Measurements from ENCODE around the gene KLHL8. TPM values are rescaled to one million over a fixed set of nuclear protein-coding genes. Genes with fewer than 3 reads are reported as not detected.
A peak's percentile ranks its signal among the peaks of the same experiment; 100 is the strongest.

The KLHL8 gene
- total RNA-seq (1 to 10 TPM; 6.8 to 7.9 TPM), total RNA-seq (15.5 to 22.1 reads per million in 2 donors)

- H3K9me3 ChIP-seq (ENCODE audit: control insufficient read depth, low read length, poor library complexity, severe bottlenecking): no peaks in the 10 kb centered on the region
- DNase-seq (peak; percentile 81 to 85 (median 84)), ATAC-seq (peak; percentile 89)
- Mint-ChIP-seq H3K4me3 (peak within 1 kb of the TSS; percentile 92), H3K27ac (peak within 1 kb of the TSS; percentile 69), H3K4me1 (peaks cover 15% of the 10 kb centered on the region), H3K27me3 (no peaks in the 10 kb centered on the region), H3K36me3 (ENCODE audit: low read depth) (no peaks in the 10 kb centered on the region)
Measured at GRCh38 chr4:87220094-87220822, at the start of gene KLHL8. Gene KLHL8, minus strand, starts transcription at chr4:87220618. Its CDS starts 25,079 bp downstream, at chr4:87195539.

- H3K27me3 Mint-ChIP-seq: peaks cover 47% of the 10 kb centered on the region
- DNase-seq (no peak), ATAC-seq (no peak)
- H3K4me3 Mint-ChIP-seq: no peak overlapping the region
- peaks cover 3% of the 10 kb centered on the region for H3K36me3 Mint-ChIP-seq (ENCODE audit: low read depth)
- H3K27ac Mint-ChIP-seq: no peak overlapping the region
- no peaks in the 10 kb centered on the region for H3K9me3 ChIP-seq (ENCODE audit: control insufficient read depth, low read length, poor library complexity, severe bottlenecking)
- no peaks in the 10 kb centered on the region for H3K4me1 Mint-ChIP-seq
Measured at GRCh38 chr4:87270144-87270543, 49.7 kb upstream of the KLHL8 start.

- no peaks in the 10 kb centered on the region for H3K36me3 Mint-ChIP-seq (ENCODE audit: low read depth)
- no peaks in the 10 kb centered on the region for H3K4me1 Mint-ChIP-seq
- ATAC-seq (no peak), DNase-seq (no peak)
- H3K9me3 ChIP-seq (ENCODE audit: control insufficient read depth, low read length, poor library complexity, severe bottlenecking): no peaks in the 10 kb centered on the region
- H3K4me3 Mint-ChIP-seq: no peak overlapping the region
- peaks cover 41% of the 10 kb centered on the region for H3K27me3 Mint-ChIP-seq
- no peak overlapping the region for H3K27ac Mint-ChIP-seq
Measured at GRCh38 chr4:87268411-87268810, 48.0 kb upstream of the KLHL8 start.

GRCh38 chr4:87266986-87267385, 46.6 kb upstream of the KLHL8 start:
- H3K27ac Mint-ChIP-seq: peak overlapping the region; percentile 69
- H3K9me3 ChIP-seq (ENCODE audit: control insufficient read depth, low read length, poor library complexity, severe bottlenecking): no peaks in the 10 kb centered on the region
- DNase-seq (no peak), ATAC-seq (no peak)
- no peak overlapping the region for H3K4me3 Mint-ChIP-seq
- H3K4me1 Mint-ChIP-seq: no peaks in the 10 kb centered on the region
- no peaks in the 10 kb centered on the region for H3K36me3 Mint-ChIP-seq (ENCODE audit: low read depth)
- H3K27me3 Mint-ChIP-seq: peaks cover 26% of the 10 kb centered on the region

GRCh38 chr4:87262886-87263285, 42.5 kb upstream of the KLHL8 start:
- DNase-seq: no peak
- ATAC-seq: no peak
- Mint-ChIP-seq H3K27me3 (peaks cover 16% of the 10 kb centered on the region), H3K27ac (no peak overlapping the region), H3K4me1 (no peaks in the 10 kb centered on the region), H3K4me3 (no peak overlapping the region), H3K36me3 (ENCODE audit: low read depth) (no peaks in the 10 kb centered on the region)
- H3K9me3 ChIP-seq (ENCODE audit: control insufficient read depth, low read length, poor library complexity, severe bottlenecking): no peaks in the 10 kb centered on the region

- Mint-ChIP-seq H3K27ac (no peak overlapping the region), H3K4me3 (no peak overlapping the region), H3K4me1 (no peaks in the 10 kb centered on the region), H3K36me3 (ENCODE audit: low read depth) (no peaks in the 10 kb centered on the region), H3K27me3 (peaks cover 13% of the 10 kb centered on the region)
- DNase-seq (no peak), ATAC-seq (no peak)
- no peaks in the 10 kb centered on the region for H3K9me3 ChIP-seq (ENCODE audit: control insufficient read depth, low read length, poor library complexity, severe bottlenecking)
Measured at GRCh38 chr4:87260477-87260876, 40.1 kb upstream of the KLHL8 start.

- H3K9me3 ChIP-seq (ENCODE audit: control insufficient read depth, low read length, poor library complexity, severe bottlenecking): no peaks in the 10 kb centered on the region
- Mint-ChIP-seq H3K36me3 (ENCODE audit: low read depth) (no peaks in the 10 kb centered on the region), H3K4me1 (no peaks in the 10 kb centered on the region), H3K27ac (no peak overlapping the region), H3K27me3 (peaks cover 6% of the 10 kb centered on the region), H3K4me3 (no peak overlapping the region)
- no peak for ATAC-seq
- DNase-seq: no peak
Measured at GRCh38 chr4:87258677-87259076, 38.3 kb upstream of the KLHL8 start.

GRCh38 chr4:87257523-87257922, 37.1 kb upstream of the KLHL8 start:
- Mint-ChIP-seq H3K27ac (no peak overlapping the region), H3K4me3 (no peak overlapping the region), H3K36me3 (ENCODE audit: low read depth) (no peaks in the 10 kb centered on the region), H3K4me1 (no peaks in the 10 kb centered on the region), H3K27me3 (peaks cover 6% of the 10 kb centered on the region)
- DNase-seq (no peak), ATAC-seq (no peak)
- H3K9me3 ChIP-seq (ENCODE audit: control insufficient read depth, low read length, poor library complexity, severe bottlenecking): no peaks in the 10 kb centered on the region

- Mint-ChIP-seq H3K4me3 (no peak overlapping the region), H3K4me1 (no peaks in the 10 kb centered on the region), H3K27me3 (peaks cover 6% of the 10 kb centered on the region), H3K27ac (no peak overlapping the region), H3K36me3 (ENCODE audit: low read depth) (no peaks in the 10 kb centered on the region)
- DNase-seq: no peak
- no peak for ATAC-seq
- H3K9me3 ChIP-seq (ENCODE audit: control insufficient read depth, low read length, poor library complexity, severe bottlenecking): no peaks in the 10 kb centered on the region
Measured at GRCh38 chr4:87255755-87256154, 35.3 kb upstream of the KLHL8 start.

GRCh38 chr4:87251106-87251505, 30.7 kb upstream of the KLHL8 start:
- Mint-ChIP-seq H3K4me3 (no peak overlapping the region), H3K4me1 (no peaks in the 10 kb centered on the region), H3K36me3 (ENCODE audit: low read depth) (no peaks in the 10 kb centered on the region), H3K27ac (no peak overlapping the region), H3K27me3 (no peaks in the 10 kb centered on the region)
- ATAC-seq (no peak), DNase-seq (no peak)
- no peaks in the 10 kb centered on the region for H3K9me3 ChIP-seq (ENCODE audit: control insufficient read depth, low read length, poor library complexity, severe bottlenecking)

GRCh38 chr4:87250294-87250693, 29.9 kb upstream of the KLHL8 start:
- no peaks in the 10 kb centered on the region for H3K36me3 Mint-ChIP-seq (ENCODE audit: low read depth)
- DNase-seq: no peak
- H3K27ac Mint-ChIP-seq: no peak overlapping the region
- H3K4me3 Mint-ChIP-seq: no peak overlapping the region
- ATAC-seq: no peak
- H3K27me3 Mint-ChIP-seq: no peaks in the 10 kb centered on the region
- no peaks in the 10 kb centered on the region for H3K4me1 Mint-ChIP-seq
- no peaks in the 10 kb centered on the region for H3K9me3 ChIP-seq (ENCODE audit: control insufficient read depth, low read length, poor library complexity, severe bottlenecking)

- no peaks in the 10 kb centered on the region for H3K36me3 Mint-ChIP-seq (ENCODE audit: low read depth)
- H3K27me3 Mint-ChIP-seq: no peaks in the 10 kb centered on the region
Measured at GRCh38 chr4:87249332-87250019, 29.1 kb upstream of the KLHL8 start.

GRCh38 chr4:87243426-87244053, 23.1 kb upstream of the KLHL8 start:
- Mint-ChIP-seq H3K27ac (no peak overlapping the region), H3K4me3 (no peak overlapping the region), H3K27me3 (peaks cover 15% of the 10 kb centered on the region), H3K36me3 (ENCODE audit: low read depth) (peaks cover 2% of the 10 kb centered on the region), H3K4me1 (peaks cover 2% of the 10 kb centered on the region)
- peaks cover 4% of the 10 kb centered on the region for H3K9me3 ChIP-seq (ENCODE audit: control insufficient read depth, low read length, poor library complexity, severe bottlenecking)
- ATAC-seq: no peak
- DNase-seq: no peak

More at GRCh38 chr4:87249332-87250019, 29.1 kb upstream of the KLHL8 start:
- Mint-ChIP-seq H3K4me3 (no peak overlapping the region), H3K4me1 (no peaks in the 10 kb centered on the region), H3K27ac (no peak overlapping the region)
- DNase-seq: no peak
- H3K9me3 ChIP-seq (ENCODE audit: control insufficient read depth, low read length, poor library complexity, severe bottlenecking): no peaks in the 10 kb centered on the region
- ATAC-seq: no peak

All from T-helper 17 cell (primary cell).